SK-N-SH (cell line): Measurements from ENCODE around the gene TMEM106C.

Experiments used
- CTCF ChIP-seq: fragments of 200-600 bp; sonication (generic); IDR thresholded peaks from 2 replicates; pipeline ENCODE4 v1.6.1; 2017; ENCODE audit warnings: antibody characterized with exemption, mild to moderate bottlenecking, moderate library complexity
- EZH2phosphoT487 ChIP-seq: fragments of 200-600 bp; sonication (generic); IDR thresholded peaks from 2 replicates; pipeline ENCODE4 v1.6.1; 2017; ENCODE audit warnings: low read depth, mixed run types, mild to moderate bottlenecking, antibody characterized with exemption, moderate library complexity, borderline replicate concordance
- JUND ChIP-seq: IDR thresholded peaks from 2 replicates; pipeline ENCODE4 v1.4.0; 2012
- MAX ChIP-seq: IDR thresholded peaks from 2 replicates; pipeline ENCODE4 v1.4.0; 2012; ENCODE audit warnings: low read depth
- MXI1 ChIP-seq: IDR thresholded peaks from 2 replicates; pipeline ENCODE4 v1.6.1; 2012; ENCODE audit warnings: mild to moderate bottlenecking, low read depth, low read length, improper control_type of control experiment
- NRF1 ChIP-seq: IDR thresholded peaks from 2 replicates; pipeline ENCODE4 v1.6.1; 2012; ENCODE audit warnings: low read depth, mild to moderate bottlenecking, low read length
- RCOR1 ChIP-seq: fragments of 150-350 bp; IDR thresholded peaks from 2 replicates; pipeline ENCODE4 v1.6.1; 2017; ENCODE audit warnings: antibody characterized with exemption, low read length
- REST ChIP-seq: IDR thresholded peaks from 2 replicates; pipeline ENCODE4 v1.6.1; 2012; ENCODE audit warnings: mild to moderate bottlenecking, low read depth, low read length, moderate library complexity
- RXRA ChIP-seq: IDR thresholded peaks from 2 replicates; pipeline ENCODE4 v1.4.0; 2012; ENCODE audit warnings: low read depth, mild to moderate bottlenecking, borderline replicate concordance
- SIN3A ChIP-seq: IDR thresholded peaks from 2 replicates; pipeline ENCODE4 v1.6.1; 2012; ENCODE audit warnings: low read depth, mild to moderate bottlenecking, low read length, moderate library complexity, borderline replicate concordance
- TAF1 ChIP-seq: IDR thresholded peaks from 2 replicates; pipeline ENCODE4 v1.6.1; 2012; ENCODE audit warnings: low read depth, mild to moderate bottlenecking, low read length, moderate library complexity, borderline replicate concordance
- TCF12 ChIP-seq: IDR thresholded peaks from 2 replicates; pipeline ENCODE4 v1.4.0; 2012
- USF2 ChIP-seq: fragments of 150-350 bp; IDR thresholded peaks from 2 replicates; pipeline ENCODE4 v1.6.1; 2017; ENCODE audit warnings: antibody characterized with exemption, low read length, low read depth, borderline replicate concordance
- ZBTB33 ChIP-seq: IDR thresholded peaks from 2 replicates; pipeline ENCODE4 v1.4.0; 2012; ENCODE audit warnings: low read depth, borderline replicate concordance

- TF ChIP-seq SIN3A = no peak
- no peak for TF ChIP-seq TCF12
- no peak for TF ChIP-seq USF2
- TF ChIP-seq MAX = no peak
- no peak for TF ChIP-seq CTCF
- no peak for TF ChIP-seq TAF1
- TF ChIP-seq RXRA = no peak
- no peak for TF ChIP-seq JUND
- TF ChIP-seq NRF1 = no peak
- TF ChIP-seq REST = no peak
- TF ChIP-seq EZH2phosphoT487 = no peak
- TF ChIP-seq ZBTB33 = no peak
- TF ChIP-seq MXI1 = no peak
- TF ChIP-seq RCOR1 = no peak
These were observed 15.8 kb downstream of the TMEM106C start for GRCh38 chr12:47979166-47979565.
